ACC112 (cell line): ENCODE results near the gene ALDH1A1.

Experiments used
- H2AFZ ChIP-seq: fragments of 200-600 bp; sonication (generic); one replicate; pipeline ENCODE4 v1.6.0; 2017; ENCODE audit warnings: antibody characterized with exemption, low read length; ENCODE audit not compliant: unreplicated experiment
- H3K27ac ChIP-seq: fragments of 200-600 bp; sonication (generic); 2 replicates; pipeline ENCODE4 v1.5.1; 2014; ENCODE audit warnings: low read depth, mild to moderate bottlenecking, antibody characterized with exemption, low read length, moderate library complexity
- H3K27me3 ChIP-seq: fragments of 200-600 bp; sonication (generic); 2 replicates; pipeline ENCODE4 v1.6.1; 2014; ENCODE audit warnings: mild to moderate bottlenecking, antibody characterized with exemption, low read length, moderate library complexity, mixed read lengths; ENCODE audit not compliant: insufficient read depth
- H3K36me3 ChIP-seq: fragments of 200-600 bp; sonication (generic); 2 replicates; pipeline ENCODE4 v1.6.1; 2016; ENCODE audit warnings: mild to moderate bottlenecking, antibody characterized with exemption, low read length, moderate library complexity, mixed read lengths; ENCODE audit not compliant: insufficient read depth
- H3K4me1 ChIP-seq: fragments of 200-600 bp; sonication (generic); one replicate; pipeline ENCODE4 v1.6.1; 2016; ENCODE audit warnings: low read length, mixed read lengths; ENCODE audit not compliant: insufficient read depth, unreplicated experiment, control insufficient read depth
- H3K4me3 ChIP-seq: fragments of 200-600 bp; sonication (generic); 2 replicates; pipeline ENCODE4 v1.5.1; 2014; ENCODE audit warnings: mild to moderate bottlenecking, low read depth, low read length
- H3K79me2 ChIP-seq: fragments of 200-600 bp; sonication (generic); one replicate; pipeline ENCODE4 v1.6.0; 2016; ENCODE audit warnings: low read length; ENCODE audit not compliant: control insufficient read depth, unreplicated experiment, insufficient read depth

The ALDH1A1 gene

DNA sequence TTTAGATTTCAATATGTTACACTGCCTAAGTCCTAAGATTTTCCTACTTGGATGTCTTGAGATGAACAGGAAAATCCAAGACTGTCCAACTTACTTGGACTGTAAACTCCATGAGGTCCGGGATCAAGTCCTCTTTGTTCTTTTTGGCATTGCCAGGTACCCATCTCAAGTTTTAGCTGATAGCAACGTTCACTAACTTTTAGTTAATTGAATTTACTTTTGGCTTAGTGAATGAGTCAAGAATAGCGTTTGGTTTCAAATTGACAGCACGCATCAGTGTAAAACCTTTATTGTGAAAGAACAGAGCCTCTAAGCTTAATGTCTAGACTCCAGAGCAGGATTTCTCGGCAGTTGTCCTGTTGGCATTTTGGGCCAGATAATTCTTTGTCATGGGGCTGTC lies 37.2 kb downstream of the ALDH1A1 start:
- Histone ChIP-seq H3K36me3 (no peaks in the 10 kb centered on the region), H3K27me3 (no peaks in the 10 kb centered on the region), H3K27ac (no peak overlapping the region), H3K4me3 (no peak overlapping the region), H3K4me1 (no peaks in the 10 kb centered on the region), H3K79me2 (no peaks in the 10 kb centered on the region), H2AFZ (no peak overlapping the region)

DNA sequence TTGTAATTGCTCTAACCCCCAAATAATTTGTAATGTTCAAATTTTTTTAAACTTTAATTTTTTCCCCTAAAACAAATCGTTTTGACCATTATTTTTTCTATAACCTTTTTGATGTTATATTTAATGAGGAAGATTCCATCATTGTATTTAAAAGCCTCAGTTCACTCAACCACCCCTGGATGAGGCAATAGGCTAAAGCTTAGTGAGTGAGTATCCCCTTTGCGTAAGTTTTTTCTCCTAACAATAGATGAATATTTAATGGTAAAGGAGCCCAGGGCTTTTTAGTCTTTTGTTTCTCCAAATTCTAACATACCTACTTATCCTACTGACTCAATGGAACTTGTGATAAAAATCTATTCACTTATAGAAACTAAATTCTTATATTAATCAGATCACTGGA lies 38.1 kb downstream of the ALDH1A1 start:
- no peak overlapping the region for H2AFZ ChIP-seq
- no peak overlapping the region for H3K4me3 ChIP-seq
- H3K27me3 ChIP-seq = no peaks in the 10 kb centered on the region
- no peaks in the 10 kb centered on the region for H3K36me3 ChIP-seq
- H3K4me1 ChIP-seq = no peaks in the 10 kb centered on the region
- no peak overlapping the region for H3K27ac ChIP-seq
- H3K79me2 ChIP-seq = no peaks in the 10 kb centered on the region

DNA sequence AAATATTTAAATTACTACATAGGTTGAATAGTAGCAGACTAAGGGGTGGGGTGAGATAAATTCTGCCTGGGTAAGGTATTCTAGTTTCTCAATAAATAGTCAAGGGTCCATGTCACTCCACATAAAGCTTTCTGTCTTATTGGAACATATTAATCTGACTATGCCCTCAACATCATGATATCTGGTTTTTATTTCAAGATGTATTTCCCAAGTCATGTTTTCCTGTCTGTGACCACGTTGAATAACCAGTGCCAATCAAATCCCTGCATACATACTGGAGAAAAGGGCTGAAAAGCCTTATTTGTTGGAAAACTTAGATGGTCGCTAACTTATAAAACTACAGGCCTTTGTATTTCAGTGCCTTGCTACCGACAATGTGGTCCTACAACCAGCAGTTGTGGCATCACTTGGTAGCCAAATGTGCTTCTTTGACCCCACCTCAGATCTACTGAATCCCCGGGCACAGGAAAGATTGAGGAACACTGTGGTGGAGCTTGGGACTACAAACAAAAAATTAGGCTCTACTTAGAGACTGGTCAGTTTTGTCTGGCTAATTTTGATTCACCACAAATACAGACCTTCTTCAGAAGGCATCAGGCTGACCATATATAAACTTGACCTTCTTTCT lies 39.4 kb downstream of the ALDH1A1 start:
- Histone ChIP-seq H3K4me3 (no peak overlapping the region), H3K27me3 (no peaks in the 10 kb centered on the region), H3K79me2 (no peaks in the 10 kb centered on the region), H2AFZ (no peak overlapping the region), H3K27ac (no peak overlapping the region), H3K36me3 (no peaks in the 10 kb centered on the region), H3K4me1 (no peaks in the 10 kb centered on the region)

DNA sequence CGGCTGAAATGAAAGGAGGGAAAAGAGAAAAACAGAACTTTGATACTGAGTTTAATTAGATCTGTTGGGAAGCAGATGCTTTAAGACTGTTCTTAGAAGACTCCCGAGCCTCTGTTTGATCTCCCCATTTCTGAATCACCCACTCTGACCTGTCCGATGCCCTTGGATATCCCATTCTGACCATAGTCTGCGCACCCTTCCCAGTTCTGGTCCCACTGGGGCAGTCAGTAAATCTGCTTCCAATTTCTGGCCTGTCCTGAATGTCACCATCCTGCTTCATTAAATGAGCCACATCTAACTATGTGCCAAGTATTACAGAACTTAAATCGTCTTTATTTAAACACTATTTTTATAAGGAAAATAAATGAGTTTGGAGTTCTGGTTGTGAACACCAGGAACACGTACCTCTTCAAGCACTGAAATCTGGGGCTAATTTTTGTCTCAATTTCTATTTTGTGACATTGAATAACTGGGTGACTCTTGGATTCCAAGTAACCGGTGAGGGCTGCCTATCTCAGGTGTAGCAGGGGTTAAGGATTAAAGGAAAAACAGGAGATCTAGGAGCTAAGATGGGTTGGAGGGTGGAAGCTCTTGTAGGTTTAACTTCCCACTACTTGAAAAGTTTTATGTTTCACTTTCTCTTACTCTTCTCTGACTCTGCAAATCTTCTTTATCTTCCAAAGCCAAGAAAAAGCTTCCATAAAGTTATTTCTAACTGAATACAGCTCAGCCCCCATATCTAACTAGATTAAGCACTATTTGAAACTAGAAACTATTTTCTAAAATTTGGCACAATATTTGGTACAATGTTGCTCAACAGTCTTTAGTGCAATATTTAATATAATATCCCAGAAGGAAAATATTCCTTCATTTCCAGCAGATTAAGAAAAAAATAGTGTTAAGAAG lies 40.1 kb downstream of the ALDH1A1 start:
- H2AFZ ChIP-seq = peak overlapping the region; percentile 79
- no peaks in the 10 kb centered on the region for H3K27me3 ChIP-seq

DNA sequence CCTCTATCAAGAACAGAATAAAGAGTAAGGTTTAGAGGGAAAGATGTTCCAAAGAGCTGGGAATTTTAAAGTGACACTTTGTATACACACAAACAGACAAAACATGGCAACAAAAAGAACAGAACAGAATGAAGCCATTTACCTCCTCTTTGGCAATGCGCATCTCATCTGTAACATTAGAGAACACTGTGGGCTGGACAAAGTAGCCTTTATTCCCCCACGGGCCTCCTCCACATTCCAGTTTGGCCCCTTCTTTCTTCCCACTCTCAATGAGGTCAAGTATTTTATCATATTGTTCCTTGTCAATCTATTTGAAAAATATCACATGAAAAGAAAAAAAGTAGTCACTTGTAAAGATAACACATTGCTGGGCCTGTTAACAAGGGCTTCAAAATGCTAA lies 41.0 kb downstream of the ALDH1A1 start:
- Histone ChIP-seq H2AFZ (no peak overlapping the region), H3K27ac (no peak overlapping the region), H3K27me3 (no peaks in the 10 kb centered on the region), H3K79me2 (no peaks in the 10 kb centered on the region), H3K4me1 (no peaks in the 10 kb centered on the region), H3K4me3 (no peak overlapping the region), H3K36me3 (no peaks in the 10 kb centered on the region)

More for the DNA sequence above, 40.1 kb downstream of the ALDH1A1 start:
- Histone ChIP-seq H3K27ac (no peak overlapping the region), H3K79me2 (no peaks in the 10 kb centered on the region), H3K4me1 (no peaks in the 10 kb centered on the region), H3K36me3 (no peaks in the 10 kb centered on the region), H3K4me3 (peak overlapping the region; percentile 56)

DNA sequence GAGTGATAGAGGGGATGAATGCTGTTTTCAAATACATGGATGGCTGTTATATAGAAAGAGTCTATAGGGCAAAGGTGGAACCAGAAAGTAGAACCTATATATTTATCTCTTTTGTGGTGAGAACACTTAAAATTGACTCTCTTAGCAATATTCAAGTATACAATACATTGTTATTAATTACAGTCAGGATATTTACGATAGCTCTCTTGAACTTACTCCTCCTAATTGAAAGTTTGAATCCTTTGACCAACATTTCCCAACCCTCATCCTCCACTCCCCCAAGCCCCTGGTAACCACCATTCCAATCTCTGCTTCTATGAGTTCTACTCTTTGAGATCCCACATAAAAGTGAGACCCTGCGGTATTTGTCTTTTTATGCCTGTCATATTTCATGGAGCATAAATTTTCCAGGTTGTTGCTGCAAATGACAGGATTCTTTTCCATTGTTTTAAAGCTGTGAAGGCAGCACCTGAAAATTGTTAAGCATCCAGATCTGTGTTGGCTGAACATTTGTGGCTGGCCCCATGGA lies 41.5 kb downstream of the ALDH1A1 start:
- H3K27me3 ChIP-seq = no peaks in the 10 kb centered on the region
- no peaks in the 10 kb centered on the region for H3K79me2 ChIP-seq
- no peak overlapping the region for H2AFZ ChIP-seq
- H3K36me3 ChIP-seq = no peaks in the 10 kb centered on the region
- no peak overlapping the region for H3K4me3 ChIP-seq
- no peak overlapping the region for H3K27ac ChIP-seq
- no peaks in the 10 kb centered on the region for H3K4me1 ChIP-seq

DNA sequence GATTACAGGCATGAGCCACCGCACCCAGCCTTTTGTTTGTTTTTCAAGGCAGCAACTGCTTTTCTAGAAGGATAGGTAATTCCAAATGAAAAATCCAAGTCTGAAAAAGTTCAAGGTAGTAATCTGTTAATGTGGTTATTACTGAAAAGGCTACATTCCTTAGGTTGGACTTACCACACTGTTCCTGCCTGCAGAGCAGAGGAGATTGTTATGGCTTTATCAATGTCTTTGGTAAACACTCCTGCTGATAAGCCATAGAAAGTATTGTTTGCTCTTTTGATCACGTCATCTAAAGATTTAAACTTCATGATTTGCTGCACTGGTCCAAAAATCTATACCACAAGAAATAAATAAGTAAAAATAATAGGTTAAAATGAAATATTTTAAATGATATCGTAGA lies 43.4 kb downstream of the ALDH1A1 start:
- H3K4me1 ChIP-seq = no peaks in the 10 kb centered on the region
- no peak overlapping the region for H3K4me3 ChIP-seq
- no peaks in the 10 kb centered on the region for H3K36me3 ChIP-seq
- H3K79me2 ChIP-seq = no peaks in the 10 kb centered on the region
- no peaks in the 10 kb centered on the region for H3K27me3 ChIP-seq
- no peak overlapping the region for H2AFZ ChIP-seq
- H3K27ac ChIP-seq = no peak overlapping the region

DNA sequence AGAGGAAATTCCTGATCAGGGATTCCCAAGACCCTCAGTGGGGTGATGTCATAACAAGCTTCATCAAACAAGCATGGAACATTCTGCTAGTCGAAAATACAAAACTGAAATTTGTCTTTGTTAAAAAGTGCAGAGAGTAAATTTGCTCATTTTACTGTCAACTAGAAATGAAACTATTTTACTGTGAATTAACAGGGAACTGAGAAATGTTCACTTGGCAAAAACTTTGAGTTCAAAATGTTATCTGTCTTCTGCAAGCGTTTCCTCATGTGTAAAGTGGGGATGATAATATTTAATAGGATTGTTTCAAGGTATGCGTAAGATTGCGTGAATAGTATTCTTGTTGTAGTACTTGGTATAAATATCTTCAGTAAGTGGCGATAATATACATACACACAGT lies 45.4 kb downstream of the ALDH1A1 start:
- no peaks in the 10 kb centered on the region for H3K27me3 ChIP-seq
- no peak overlapping the region for H2AFZ ChIP-seq
- H3K36me3 ChIP-seq = no peaks in the 10 kb centered on the region
- H3K4me1 ChIP-seq = no peaks in the 10 kb centered on the region
- H3K79me2 ChIP-seq = no peaks in the 10 kb centered on the region
- no peak overlapping the region for H3K4me3 ChIP-seq
- no peak overlapping the region for H3K27ac ChIP-seq

DNA sequence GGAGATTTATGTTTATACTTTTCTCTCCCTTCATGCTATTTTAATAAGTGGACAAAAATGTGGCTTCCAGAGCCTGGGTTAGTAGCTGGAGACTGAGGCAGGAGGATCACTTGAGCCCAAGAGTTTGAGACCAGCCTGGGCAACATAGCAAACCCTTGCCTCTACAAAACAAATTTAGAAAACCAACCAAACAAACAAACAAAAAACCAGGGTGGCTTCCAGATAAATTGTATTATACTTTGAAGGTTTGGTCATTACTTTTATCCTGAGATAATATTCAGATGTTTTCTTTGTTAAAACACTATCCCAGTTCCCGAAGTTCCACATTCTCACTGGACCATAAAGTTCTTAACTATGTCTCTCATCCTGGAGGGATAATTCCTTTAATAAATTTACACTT lies 46.0 kb downstream of the ALDH1A1 start:
- Histone ChIP-seq H3K79me2 (no peaks in the 10 kb centered on the region), H3K36me3 (no peaks in the 10 kb centered on the region), H2AFZ (no peak overlapping the region), H3K4me3 (no peak overlapping the region), H3K27me3 (no peaks in the 10 kb centered on the region), H3K4me1 (no peaks in the 10 kb centered on the region), H3K27ac (no peak overlapping the region)

DNA sequence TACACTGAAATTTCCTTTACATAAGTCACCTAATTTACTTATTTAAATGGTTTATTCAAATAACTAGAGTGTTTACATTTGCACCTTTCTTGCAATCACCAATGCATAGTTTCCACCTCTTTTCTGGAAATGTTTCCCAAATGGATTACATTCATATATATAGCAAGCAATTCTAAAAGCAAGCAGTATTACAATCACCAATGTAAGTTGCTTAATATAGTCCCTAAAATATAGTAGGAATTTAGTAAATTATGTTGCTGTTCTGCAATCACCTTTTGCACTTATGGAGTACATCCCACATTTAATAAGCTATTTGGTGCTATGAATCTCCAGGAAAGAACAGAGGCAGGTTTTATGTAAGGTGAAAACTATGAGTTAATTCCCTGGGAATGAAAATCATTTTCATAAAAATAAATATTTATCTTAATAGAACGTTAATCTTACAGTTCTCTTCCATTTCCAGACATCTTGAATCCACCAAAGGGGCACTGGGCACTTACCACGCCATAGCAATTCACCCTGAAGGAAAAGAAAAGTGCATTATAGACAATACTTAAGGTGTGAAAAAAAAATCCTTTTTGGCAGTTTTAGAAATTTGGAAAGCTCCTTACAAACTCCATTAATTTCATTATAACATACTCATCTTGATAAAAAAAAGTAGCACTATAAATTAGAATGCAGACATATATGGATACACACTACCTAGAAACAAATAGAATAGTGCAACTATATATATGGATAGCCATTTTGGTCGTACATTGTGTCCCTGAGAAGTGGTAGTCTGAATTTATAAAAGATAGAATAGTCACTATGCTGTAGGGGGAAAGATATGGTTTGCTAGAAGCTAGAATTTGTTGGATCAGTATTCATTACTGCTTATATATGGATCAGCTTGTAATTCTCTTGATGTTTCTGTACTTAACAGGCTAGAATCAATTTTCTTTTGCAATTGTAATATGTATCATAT lies 47.1 kb downstream of the ALDH1A1 start:
- no peak overlapping the region for H3K4me3 ChIP-seq
- no peak overlapping the region for H2AFZ ChIP-seq
- H3K79me2 ChIP-seq = no peaks in the 10 kb centered on the region
- H3K4me1 ChIP-seq = no peaks in the 10 kb centered on the region
- H3K27ac ChIP-seq = no peak overlapping the region
- no peaks in the 10 kb centered on the region for H3K27me3 ChIP-seq
- no peaks in the 10 kb centered on the region for H3K36me3 ChIP-seq
